CD4-positive, alpha-beta T cell treated with Interleukin-4 for 4 hours (primary cell): ENCODE results near the gene ART4.

ENCODE experiments used
- DNase-seq: peaks from one replicate; pipeline ENCODE4 v3.0.0-alpha.2; 2020

Gene ART4

DNA sequence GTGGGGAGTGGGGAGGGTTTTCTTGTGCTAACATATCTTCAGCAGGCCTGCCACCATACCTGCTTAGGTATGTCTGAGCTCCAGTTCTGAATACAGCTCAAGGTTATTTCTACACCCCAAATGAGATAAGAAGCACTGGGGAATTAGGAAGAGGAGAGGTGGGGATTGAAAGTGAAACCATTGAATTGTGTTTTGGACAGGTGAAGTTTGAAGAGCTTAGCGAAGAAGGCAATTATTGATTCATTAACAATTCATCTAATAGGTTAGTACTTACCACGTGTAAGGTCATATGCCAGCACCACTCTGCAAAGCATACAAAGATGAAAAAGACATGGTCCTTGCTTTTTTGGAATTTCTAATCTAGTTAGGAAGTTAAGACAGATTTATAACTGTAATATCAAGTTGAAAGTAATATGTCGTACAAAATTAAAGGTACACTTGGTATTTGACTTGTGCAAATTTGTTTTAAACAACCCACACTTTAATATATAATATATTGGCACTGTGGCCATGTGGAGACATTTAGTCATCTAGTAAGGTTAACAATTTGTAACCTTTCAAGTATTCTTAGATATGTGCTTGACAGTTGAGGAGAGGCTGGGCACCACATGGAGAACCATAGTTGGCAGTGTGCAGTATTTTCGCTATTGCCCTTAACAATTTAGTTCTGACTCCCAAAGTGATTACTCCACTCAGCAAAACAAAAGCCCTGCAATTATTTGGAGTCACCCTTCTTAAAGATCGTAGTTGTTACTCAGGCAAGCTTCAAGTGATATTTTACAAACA lies 33.0 kb downstream of the ART4 start:
- DNase-seq: no peak

DNA sequence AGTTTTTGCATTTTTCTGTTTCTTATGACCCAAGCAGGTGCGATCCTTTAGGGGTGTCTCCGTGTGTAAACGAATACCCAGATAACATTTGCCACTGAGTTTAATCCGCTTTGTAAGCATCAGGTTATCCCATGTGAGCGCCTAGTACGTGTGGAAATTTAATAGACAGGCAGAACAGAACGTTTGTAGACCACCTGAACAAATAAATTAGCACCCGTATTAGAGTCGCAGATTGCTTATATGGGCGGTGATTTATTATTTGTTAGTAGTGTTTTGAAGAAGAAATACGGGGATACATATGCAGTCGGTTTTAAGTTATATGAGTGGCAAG lies 39.5 kb downstream of the ART4 start:
- no peak for DNase-seq

DNA sequence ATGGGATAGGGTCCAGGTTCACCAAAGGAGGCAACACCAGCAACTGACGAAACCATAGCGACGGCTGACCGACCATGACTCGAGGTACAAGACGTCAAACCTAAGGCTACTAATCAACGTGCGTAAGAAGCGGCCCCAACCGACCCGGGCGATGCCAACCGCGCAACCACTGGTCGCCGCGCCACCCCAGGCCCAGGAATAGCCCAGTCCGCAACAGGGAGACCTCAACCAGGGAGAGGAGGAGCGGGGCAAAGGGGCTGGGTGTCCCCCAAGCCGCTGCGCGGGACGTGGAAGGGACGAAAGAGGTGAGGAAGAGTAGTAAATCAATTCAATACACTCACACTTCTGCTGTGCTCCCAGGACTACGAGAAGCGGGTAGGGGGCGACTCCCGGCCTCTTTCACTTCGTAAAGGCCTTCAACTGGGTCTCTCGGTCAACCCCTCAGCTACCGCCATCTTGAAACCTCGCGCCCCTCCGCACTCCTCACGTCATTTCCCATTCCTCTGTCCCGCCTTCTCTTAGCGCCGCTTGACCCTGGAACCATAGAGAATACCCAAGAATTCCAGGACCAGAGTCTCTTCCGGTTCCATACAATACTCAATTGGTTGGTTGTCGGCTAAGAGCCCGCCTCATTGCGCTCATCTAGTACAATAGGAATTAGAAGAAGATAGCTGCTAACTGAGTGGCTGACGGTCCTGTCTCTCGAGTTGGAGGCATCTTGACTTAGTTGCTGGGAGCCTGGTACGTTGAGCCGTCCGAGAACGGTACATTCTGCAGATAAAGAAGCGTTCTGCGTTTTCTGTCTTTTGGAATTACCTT lies 40.1 kb downstream of the ART4 start, which contains the start of the genes C12orf60 and WBP11:
TSS of gene C12orf60 (plus strand) at position 660 of the 819 bp plus-strand sequence. CDS start 19,266 bp downstream, outside the sequence.
TSS of gene WBP11 (minus strand) at position 468 of the 819 bp plus-strand sequence. CDS start 2,095 bp downstream, outside the sequence.
- DNase-seq: peak; percentile 97

DNA sequence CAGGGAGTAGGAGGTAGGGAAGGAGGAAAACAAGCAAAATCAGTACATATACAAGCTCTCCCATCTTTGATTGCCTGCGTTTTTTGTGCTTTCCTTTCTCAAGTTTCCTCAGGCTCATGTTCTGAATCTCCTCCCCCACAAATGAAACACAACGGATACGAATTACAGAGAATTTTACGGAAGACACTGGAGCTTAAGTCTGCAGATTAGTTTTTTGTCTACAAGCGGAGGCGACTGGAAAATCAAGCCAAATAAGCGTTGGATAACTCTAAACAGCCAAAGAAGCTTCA lies 40.7 kb downstream of the ART4 start:
- peak; percentile 4 for DNase-seq

DNA sequence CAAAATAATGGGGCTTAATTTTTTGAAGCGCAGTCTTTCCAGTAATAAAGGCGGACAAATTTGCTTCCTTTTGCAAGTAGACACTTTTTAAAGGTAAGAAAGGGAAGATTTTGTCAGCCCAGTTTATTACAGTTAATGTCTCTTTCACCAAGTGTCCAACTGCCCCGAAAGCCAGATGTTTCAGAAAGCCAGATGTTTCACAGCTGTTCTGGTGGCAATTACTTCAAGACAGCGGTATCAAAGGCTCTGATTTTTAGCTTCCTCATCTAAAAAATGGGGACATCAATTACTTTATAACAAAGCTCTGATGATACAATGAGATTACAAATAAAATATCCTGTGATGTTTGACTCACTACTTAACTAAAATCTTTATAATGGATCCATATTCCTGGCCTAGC lies 41.1 kb downstream of the ART4 start:
- no peak for DNase-seq

DNA sequence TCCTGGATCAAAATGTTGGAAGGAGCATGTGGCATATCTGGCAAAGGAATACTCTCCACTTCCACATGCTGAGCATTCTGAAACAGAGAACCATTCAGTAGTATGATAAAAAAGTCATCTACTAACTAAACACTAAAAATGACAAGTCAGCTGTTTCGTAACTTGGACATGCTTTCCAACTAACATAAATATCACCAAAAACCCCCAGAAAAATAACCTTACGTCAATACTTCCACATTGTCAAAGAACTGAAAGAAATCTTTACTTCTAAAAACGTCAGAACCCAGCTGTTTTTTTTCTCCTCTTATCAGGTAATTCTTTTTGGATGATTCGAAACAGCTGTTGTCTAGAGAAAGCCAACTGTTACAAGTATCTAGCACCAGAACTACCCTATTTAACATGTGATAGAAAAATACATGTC lies 48.3 kb downstream of the ART4 start:
- DNase-seq: no peak

DNA sequence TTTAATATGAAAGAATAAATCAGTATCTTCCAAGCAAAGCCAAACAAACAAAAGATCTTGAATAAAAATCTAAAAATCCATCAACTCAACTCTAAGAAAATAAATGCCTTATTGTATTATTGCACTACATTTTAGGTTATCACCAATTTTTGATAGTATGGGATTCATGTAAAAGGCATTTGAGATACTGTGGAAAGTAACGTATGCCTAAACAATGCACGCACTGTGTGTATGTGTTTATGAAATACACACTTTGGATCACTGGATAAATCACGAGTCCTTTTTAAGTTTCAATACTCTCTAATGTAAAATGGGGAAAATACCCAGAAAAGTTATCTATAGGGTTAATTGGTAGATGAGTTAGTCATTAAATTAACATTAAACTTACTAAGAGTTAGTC lies 57.8 kb downstream of the ART4 start:
- DNase-seq: no peak

DNA sequence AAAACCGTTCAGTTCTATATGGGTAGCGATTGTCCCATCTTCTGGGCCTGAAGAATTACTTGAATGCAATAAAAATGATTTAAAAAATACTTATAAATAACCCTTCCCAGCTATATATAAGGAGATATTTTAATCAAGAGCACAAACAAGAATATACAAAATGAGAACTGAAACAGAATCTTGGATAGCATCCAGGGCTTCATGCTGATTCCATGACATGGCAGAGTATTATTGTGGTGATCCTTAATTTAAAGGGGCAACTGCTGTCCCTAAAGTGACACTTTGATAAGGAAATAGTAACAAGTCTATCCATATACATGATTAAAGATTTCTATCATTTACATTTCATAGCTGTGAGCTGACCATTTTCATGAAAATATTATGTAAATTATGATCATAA lies 58.9 kb downstream of the ART4 start:
- no peak for DNase-seq

DNA sequence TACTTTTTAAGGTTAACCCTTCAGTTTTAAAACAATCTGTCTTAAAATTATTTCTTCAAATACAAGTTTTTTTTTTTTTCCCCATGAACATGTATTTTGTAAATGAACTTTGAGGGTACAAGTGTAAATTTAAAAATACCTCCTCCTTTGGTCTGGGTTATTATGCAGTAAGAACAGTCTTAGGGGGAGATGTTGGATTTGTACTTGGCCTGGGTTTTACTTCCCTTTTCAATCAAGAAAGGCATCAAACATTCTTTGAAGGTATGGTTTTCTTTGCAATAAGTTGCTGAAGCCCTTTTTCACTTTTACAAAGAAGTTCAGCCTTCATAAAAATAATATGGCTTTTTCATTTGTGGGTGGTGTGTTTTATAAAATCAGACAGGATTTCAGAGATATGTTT lies 60.6 kb downstream of the ART4 start:
- no peak for DNase-seq

DNA sequence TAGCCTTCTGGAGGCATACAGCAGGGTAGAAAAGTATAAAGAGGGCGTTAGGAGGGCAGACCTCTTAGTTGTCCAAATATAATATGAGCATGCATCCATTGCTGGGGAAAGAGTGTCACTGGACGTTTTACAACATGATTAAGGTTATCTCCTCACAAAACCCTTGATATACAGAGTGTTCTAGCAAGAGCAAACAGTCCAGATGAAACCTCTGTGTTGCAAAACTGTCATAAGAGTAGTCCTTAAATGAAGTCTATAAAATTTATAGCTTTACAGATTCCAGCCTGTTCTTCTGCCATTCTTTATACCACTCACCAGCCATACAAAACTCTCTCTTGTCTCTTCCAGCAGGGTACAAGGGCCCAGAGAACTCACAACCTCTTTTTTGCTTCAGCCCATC lies 61.8 kb downstream of the ART4 start:
- DNase-seq: no peak

DNA sequence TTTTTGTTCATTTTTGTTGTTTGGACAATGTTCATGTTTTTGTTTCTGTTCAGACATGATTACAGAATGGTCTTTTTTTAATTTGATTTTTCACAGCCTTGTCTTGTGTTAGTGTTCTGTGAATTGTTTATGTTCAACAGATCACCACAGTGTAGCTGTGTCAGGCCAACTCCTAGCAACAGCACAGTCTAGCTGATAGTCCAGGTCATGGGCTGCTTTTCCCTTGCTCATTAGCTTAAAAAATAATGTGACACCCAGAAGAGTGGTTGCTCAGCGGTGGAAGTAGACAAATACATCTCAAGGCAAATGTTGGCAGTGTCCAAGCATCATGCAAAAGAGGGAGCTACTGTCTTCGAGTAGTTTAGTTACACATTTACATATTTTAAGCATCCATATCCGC lies 62.5 kb downstream of the ART4 start:
- DNase-seq: no peak

DNA sequence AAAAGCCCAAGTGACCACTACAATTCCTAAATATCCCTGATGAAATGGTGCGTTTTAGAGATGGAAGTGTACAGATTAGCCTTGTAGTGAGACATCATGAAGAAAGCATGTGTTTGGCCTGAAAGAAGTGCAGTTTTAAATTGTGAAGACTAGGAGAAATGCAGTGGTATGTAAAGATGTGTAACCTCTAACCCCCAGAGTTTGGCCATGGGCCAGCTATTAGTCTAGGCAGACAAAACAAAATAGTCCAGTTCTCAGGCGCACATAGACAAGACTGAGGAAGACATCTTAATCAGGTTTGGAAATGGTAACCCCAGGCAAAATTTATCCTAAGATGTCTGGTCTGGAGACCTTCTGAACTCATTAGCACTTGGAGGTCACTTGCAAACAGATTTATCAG lies 63.5 kb downstream of the ART4 start:
- no peak for DNase-seq

DNA sequence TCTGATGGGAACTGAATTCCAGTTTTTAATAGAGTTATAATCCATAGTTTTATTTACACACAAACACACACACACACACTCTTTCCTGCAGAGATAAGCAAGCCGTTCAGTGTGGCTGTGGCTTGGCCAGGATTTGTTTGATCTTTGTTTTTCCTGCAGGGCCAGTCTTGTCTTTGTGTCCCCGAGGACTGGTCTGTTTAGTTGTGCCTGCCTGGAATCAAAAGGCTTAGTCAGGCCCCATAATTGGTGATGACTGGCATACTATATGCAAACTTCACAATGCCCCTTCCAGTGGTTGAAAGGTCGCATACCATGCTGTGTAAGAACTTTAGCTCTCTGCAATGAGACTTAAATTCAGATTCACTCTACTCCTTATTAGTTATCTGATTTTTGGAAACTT lies 66.1 kb downstream of the ART4 start:
- DNase-seq: no peak

DNA sequence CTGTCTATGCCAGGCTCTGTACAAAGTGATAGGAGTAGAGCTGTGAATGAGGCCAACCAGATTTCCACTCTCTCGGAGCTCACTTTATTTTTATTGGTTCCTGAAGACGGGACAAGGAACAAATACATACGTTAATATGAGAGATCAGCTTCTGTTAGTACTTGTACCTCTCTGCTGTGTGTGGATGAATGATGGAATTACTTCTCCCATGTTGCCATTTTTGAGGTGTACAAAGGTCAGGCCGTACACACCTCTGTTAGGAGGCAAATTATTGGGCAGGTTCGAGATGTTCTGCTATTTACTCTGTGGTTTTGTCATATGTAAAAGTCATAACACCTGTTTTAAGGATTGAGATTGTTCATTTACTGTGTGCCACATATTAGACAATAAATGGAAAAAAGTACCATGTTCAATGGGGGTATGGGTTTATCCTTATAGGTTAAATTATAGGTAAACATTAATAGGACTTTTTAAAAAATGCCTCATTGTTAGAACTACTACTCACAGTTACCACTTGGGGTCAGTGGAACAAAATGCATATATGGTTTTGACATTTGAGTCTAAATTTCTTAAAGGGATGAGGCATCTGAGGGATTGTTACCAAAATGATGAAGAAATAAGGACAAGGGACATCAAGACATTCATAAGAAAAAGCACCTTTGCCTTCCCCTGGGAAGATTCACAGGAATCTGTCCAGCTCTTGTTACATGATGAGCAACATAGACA lies 66.9 kb downstream of the ART4 start:
- peak; percentile 10 for DNase-seq

DNA sequence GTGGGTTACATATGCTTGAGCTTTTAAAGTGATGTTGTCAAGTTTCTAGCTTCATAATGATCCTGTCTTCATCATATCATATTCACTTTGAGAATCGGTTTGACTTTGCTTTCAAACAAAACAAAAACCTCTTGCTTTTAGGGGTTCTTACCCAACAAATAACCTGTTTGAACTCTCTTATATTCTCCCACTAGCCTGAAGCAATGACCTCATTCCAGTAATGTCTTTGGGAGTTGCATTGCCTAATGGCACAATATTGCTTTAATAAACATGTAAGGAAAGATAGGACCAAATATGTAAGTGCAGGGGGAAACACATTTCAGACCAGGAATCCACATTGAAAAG lies 67.7 kb downstream of the ART4 start:
- no peak for DNase-seq
